GM21825 (cell line): ENCODE results near the gene RUSF1.
A peak's percentile ranks its signal among the peaks of the same experiment; 100 is the strongest.
"Not testable (repeated sequence)": the region's sequence is repeated elsewhere in the genome, so short reads cannot be mapped to it uniquely, and the experiment has no call there.

Source experiments
- ATAC-seq: cut with Tn5 transposase; IDR thresholded peaks from one replicate; pipeline ENCODE4 v1.9.1; 2021; ENCODE audit warnings: mild to moderate bottlenecking, moderate library complexity; ENCODE audit not compliant: unreplicated experiment

The RUSF1 gene

DNA sequence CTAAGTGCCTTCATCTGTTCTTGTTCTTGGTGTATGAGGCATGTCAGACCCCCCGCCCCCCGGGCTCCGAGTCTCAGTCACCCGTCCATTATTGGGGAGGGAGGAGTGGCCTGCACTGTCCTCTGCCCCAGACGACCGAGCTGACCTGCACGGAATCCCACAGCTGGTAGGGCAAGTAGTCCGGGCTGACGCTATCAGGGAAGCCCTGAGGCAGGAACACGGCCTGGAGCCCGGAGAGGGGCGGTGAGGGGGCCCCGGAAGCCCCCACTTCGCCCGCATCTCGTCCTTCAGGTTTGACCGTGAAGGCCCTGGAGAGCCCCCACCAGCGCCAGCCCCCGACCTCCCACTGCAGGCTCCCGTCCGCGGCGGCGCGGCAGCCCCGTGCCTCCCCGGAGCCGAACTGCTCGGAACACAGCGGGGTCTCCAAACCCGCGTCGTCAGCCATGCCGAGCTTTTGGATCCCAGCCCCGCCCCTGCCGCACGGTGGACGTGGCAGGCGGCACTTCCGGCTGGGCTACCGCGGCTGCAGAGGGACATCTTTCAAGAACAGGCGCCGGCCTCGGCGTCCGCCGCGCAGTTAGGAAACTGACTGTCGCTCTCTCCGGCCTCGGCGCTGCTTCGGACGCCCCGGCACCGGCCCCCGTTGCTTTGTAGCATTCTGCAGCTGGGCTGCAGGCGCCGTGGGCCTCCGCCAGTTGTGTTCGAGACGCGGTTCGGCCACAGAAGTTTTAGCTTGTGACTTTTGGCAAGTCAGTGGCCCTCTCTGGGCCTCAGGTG lies at the start of gene RUSF1:
Gene RUSF1 (minus strand): TSS at position 463 of the 777 bp plus-strand sequence. CDS start 18 bp downstream, at position 445.
- peak; percentile 84 for ATAC-seq

GRCh38 chr16:31542763-31543162 lies 34.6 kb upstream of the RUSF1 start:
- ATAC-seq, result no peak

- not testable (repeated sequence) for ATAC-seq
Measured at GRCh38 chr16:31539762-31540161, 31.6 kb upstream of the RUSF1 start.

DNA sequence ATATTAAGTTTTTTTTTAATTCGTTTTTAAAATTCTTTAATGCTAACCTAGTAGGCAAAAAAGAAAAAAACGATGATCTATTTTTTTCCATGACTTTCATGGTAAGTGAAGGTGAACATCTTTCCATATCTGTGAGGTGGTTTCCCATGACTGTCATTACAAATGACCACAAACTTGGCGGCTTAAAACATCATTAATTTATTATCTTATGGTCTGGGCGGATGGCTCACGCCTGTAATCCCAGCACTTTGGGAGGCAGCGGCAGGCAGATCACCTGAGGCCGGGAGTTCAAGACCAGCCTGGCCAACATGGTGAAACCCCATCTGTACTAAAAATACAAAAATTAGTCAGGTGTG lies 30.0 kb upstream of the RUSF1 start:
- not testable (repeated sequence) for ATAC-seq

- no peak for ATAC-seq
Measured at GRCh38 chr16:31537362-31538242, 29.4 kb upstream of the RUSF1 start.

DNA sequence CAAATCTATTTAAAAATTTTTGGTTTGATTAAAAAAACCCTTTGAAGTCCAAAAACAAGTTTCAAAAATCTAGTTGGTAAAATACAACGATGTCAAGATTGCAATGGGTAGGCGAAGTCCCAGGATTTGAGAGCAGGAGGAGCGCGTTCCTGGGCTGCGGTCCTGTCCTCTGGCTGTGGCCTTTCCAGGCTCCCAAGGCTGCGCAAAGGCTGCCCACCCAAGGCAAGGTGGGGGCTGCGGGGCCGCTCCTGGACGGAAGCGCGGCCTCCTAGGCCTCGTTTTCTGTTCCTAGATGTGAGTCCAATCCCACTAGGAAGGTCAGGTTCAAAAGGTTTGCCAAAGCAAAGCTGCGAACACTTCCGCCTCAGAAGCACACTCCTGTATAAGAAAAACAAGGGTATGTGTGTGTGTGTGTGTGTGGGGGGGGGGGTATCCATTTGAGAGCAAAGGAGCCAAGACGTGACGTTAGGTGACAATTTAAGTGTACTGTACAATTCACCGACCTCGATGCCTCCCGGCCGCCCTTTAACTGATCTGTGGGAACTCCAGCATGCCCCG lies 28.7 kb upstream of the RUSF1 start:
- ATAC-seq, result no peak

DNA sequence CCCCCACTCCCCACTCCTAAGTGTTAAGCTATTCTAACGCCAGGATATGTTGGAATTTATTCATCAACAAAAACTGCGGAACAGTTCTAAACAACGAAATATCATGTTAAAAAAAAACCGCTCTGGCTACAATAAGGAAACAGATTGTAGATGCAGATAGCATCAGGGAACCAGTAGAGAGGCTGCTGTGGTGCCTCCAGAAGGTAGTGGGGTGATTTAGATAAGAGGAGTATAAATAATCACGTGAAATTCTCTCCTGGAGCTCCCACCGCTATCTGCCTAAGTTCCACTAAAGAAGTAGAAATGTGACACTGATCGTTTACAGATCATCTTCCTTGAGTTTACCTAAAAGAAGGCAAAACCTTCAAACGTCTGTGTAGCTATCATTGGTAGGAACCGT lies 27.5 kb upstream of the RUSF1 start:
- ATAC-seq, result no peak

- ATAC-seq, result no peak
Measured at GRCh38 chr16:31532896-31533295, 24.7 kb upstream of the RUSF1 start.

DNA sequence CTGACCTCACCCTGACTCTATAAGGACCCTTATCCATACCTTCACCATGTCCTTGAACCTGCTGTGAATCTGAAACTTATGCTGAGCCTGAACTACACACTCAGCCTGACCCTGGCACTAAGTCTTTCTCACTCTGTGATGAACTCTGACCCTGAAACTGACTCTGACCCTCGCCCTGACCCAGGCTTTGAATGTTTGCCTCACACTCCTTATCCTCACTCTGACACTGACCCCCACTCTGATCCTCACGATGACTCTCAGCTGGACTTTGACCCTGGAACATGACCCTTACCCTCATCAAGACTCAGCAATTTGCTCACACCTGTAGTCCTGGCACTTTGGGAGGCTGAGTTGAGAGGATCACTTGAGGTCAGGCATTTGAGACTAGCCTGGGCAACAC lies 23.9 kb upstream of the RUSF1 start:
- no peak for ATAC-seq

- no peak for ATAC-seq
Measured at GRCh38 chr16:31531096-31531495, 22.9 kb upstream of the RUSF1 start.

GRCh38 chr16:31530405-31530804 lies 22.2 kb upstream of the RUSF1 start:
- ATAC-seq, result no peak

- ATAC-seq, result no peak
Measured at GRCh38 chr16:31529937-31530312, 21.7 kb upstream of the RUSF1 start.

DNA sequence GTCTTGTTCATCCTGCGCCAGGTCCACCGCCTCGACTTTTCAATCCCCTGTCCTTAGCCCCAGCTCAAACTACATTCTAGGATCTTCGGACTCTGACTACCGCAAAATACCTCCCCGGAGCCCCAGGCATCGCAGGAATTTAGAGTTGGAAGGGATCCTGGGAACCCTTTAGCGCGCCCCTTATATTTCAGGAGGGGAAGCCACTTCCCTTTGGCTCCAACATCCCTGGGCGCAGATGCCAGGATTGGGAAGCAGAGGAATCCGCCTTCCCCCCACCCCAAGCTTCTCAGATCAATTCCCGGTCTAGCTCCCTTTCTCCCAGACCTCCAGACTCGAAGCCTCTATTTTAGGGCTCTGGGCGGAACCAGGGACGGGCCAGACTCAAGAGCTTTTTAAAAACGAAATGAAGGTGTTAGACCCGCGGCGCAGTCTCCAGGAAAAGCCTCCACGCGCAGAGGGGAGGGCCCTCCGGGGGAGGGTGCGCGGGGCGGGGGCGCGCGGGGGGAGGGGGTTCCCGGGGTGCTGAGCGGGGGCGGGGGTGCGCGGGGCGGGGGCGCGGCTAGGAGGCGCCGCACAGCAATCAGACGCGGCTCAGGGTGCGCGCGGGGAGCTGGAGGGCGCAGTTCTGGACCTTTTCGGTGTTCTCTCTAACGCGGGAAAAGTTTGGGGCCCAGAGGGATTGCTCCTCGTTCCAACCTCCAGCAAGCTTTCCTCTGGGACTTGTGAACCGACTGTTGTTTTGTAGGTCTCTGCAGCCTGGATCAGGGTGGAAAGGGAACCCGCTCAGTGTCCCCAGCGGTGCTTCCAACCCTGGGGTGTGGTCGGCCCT lies 21.1 kb upstream of the RUSF1 start:
- no peak for ATAC-seq

- ATAC-seq, result no peak
Measured at GRCh38 chr16:31528523-31529107, 20.4 kb upstream of the RUSF1 start.

DNA sequence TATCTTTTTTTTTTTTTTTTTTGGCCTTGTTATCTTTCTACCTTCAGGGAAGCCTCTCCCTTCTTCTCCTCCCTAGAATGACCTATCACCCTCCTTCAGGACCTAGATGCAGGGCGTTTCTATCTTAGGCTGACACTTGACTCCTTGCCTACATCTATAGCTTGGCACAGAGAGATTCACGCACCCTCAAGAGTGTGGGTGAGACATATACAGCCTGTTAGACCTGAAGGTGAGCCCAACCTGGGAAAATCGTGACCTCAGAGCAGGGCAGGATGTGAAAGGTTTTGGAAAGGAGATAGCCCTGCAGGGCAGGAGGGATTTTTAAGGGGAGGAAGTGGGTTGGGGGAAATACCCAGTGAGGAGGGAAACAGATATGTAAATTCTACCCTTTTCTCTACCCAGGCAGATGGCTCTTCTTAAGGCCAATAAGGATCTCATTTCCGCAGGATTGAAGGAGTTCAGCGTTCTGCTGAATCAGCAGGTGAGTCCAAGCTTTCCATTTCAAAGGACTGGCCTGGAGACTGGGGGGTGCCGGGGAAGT lies 19.6 kb upstream of the RUSF1 start, which contains the start of gene AHSP:
Gene AHSP (plus strand): TSS at position 167 of the 541 bp plus-strand sequence. CDS start 240 bp downstream, at position 407.
- ATAC-seq, result no peak

GRCh38 chr16:31525113-31525512 lies 16.9 kb upstream of the RUSF1 start:
- ATAC-seq, result no peak

DNA sequence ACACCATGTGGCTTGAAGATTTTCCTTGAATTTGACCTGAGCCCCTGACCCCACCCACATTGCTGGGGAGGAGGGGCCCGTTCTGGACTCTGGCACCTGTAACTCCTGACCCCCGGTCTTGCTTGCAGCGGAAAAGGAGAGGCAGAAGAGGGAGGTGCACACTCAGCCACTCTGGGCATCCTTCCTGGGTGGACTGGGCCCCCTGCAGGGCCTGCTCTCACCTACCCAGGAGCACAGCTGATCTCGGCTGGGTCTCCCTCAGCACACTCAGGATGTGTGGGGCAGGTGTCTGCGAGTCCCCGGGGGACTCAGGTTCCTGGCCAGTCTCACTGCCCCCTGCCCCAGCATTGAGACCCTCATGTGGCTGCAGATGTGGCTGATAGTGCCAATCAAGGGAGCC lies 15.6 kb upstream of the RUSF1 start:
- not testable (repeated sequence) for ATAC-seq

- no peak for ATAC-seq
Measured at GRCh38 chr16:31522071-31522470, 13.9 kb upstream of the RUSF1 start.

DNA sequence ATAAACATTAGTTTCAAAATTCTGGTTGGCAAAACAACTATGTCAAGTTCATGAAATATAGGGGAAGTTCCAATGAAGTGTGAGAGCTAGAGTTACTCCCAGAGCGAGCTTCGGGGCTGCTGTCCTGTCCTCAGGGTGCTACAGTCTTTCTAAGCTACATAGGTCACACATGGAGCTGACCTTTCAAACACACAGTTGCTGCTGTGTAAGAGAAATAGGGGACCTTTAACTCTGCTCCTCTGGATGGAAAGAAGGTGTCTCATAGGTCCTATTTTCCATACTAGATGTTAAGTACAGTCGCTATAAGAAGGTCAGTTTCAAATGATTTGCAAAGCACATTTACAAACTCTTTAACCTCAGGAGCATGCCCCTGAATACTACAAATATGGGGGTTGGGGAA lies 13.2 kb upstream of the RUSF1 start:
- no peak for ATAC-seq

- no peak for ATAC-seq
Measured at GRCh38 chr16:31519759-31520431, 11.7 kb upstream of the RUSF1 start.
